ENCODE data around the gene MGAT2. TPM values are rescaled to one million over a fixed set of nuclear protein-coding genes. Genes with fewer than 3 reads are reported as not detected.
A peak's percentile ranks its signal among the peaks of the same experiment; 100 is the strongest.
"Not testable (repeated sequence)": the region's sequence is repeated elsewhere in the genome, so short reads cannot be mapped to it uniquely, and the experiment has no call there.

MGAT2 gene
- total and polyA plus RNA-seq, 4 donors, result 15.2 to 44.2 (median 29.6) TPM

GRCh38 chr14:49615776-49616175, 4.8 kb upstream of the MGAT2 start:
- Histone ChIP-seq H3K4me1 (ENCODE audit: control insufficient read depth in 5 of 5, insufficient read depth in 5 of 5, low read length in 5 of 5) (peaks cover 0 to 8% (median 0%) of the 10 kb centered on the region in 5 donors), H3K36me3 (ENCODE audit: control insufficient read depth in 4 of 4, insufficient read depth in 4 of 4, low read length in 4 of 4) (peaks cover 4 to 14% (median 8%) of the 10 kb centered on the region in 4 donors), H3K9ac (ENCODE audit: insufficient read depth in 1 of 2, low read length in 2 of 2) (no peak overlapping the region), H3K27ac (ENCODE audit: low read depth in 1 of 2, low read length in 1 of 2) (no peak overlapping the region), H3K4me3 (no peak overlapping the region), H3K9me3 (ENCODE audit: control insufficient read depth in 4 of 4, insufficient read depth in 3 of 4, low read length in 3 of 4) (no peaks in the 10 kb centered on the region), H3K27me3 (ENCODE audit: control insufficient read depth in 3 of 3, insufficient read depth in 3 of 3, low read length in 2 of 3) (no peaks in the 10 kb centered on the region)
- TF ChIP-seq CTCF (IDR thresholded peaks at IDR 0.05; ENCODE audit: control extremely low read depth, extremely low read depth), result no peak
- 88 to 92% methylated on average over 6 of the region's 6 CpGs for WGBS, 2 donors
- no peak for DNase-seq
- no peak for ATAC-seq (ENCODE audit: insufficient read depth, low FRiP score)

GRCh38 chr14:49617852-49618519, 2.6 kb upstream of the MGAT2 start:
- Histone ChIP-seq H3K9ac (ENCODE audit: insufficient read depth in 1 of 2, low read length in 2 of 2) (no peak overlapping the region), H3K27ac (ENCODE audit: low read depth in 1 of 2, low read length in 1 of 2) (no peak overlapping the region), H3K4me3 (no peak overlapping the region), H3K36me3 (ENCODE audit: control insufficient read depth in 4 of 4, insufficient read depth in 4 of 4, low read length in 4 of 4) (peaks cover 4 to 18% (median 10%) of the 10 kb centered on the region in 4 donors), H3K27me3 (ENCODE audit: control insufficient read depth in 3 of 3, insufficient read depth in 3 of 3, low read length in 2 of 3) (no peaks in the 10 kb centered on the region), H3K9me3 (ENCODE audit: control insufficient read depth in 4 of 4, insufficient read depth in 3 of 4, low read length in 3 of 4) (no peaks in the 10 kb centered on the region), H3K4me1 (ENCODE audit: control insufficient read depth in 5 of 5, insufficient read depth in 5 of 5, low read length in 5 of 5) (peaks cover 4 to 25% (median 11%) of the 10 kb centered on the region in 5 donors)
- DNase-seq (no peak), ATAC-seq (ENCODE audit: insufficient read depth, low FRiP score) (no peak)
- 69 to 87% methylated on average over 6 of the region's 6 CpGs for WGBS, 2 donors
- no peak for TF ChIP-seq CTCF (IDR thresholded peaks at IDR 0.05; ENCODE audit: control extremely low read depth, extremely low read depth)

GRCh38 chr14:49619273-49619672, 1.3 kb upstream of the MGAT2 start:
- not testable (repeated sequence) for H3K27ac ChIP-seq (ENCODE audit: low read depth in 1 of 2, low read length in 1 of 2); DNase-seq; H3K27me3 ChIP-seq (ENCODE audit: control insufficient read depth in 3 of 3, insufficient read depth in 3 of 3, low read length in 2 of 3); H3K9me3 ChIP-seq (ENCODE audit: control insufficient read depth in 4 of 4, insufficient read depth in 3 of 4, low read length in 3 of 4); ATAC-seq (ENCODE audit: insufficient read depth, low FRiP score)
- 71 to 84% methylated on average over 19 of the region's 19 CpGs for WGBS, 2 donors
- Histone ChIP-seq H3K36me3 (ENCODE audit: control insufficient read depth in 4 of 4, insufficient read depth in 4 of 4, low read length in 4 of 4) (peaks cover 4 to 18% (median 11%) of the 10 kb centered on the region in 4 donors), H3K4me3 (peak overlapping the region; percentile 94), H3K9ac (ENCODE audit: insufficient read depth in 1 of 2, low read length in 2 of 2) (peak overlapping the region; percentile 75 to 95), H3K4me1 (ENCODE audit: control insufficient read depth in 5 of 5, insufficient read depth in 5 of 5, low read length in 5 of 5) (peaks cover 4 to 33% (median 11%) of the 10 kb centered on the region in 5 donors)

- no peak for TF ChIP-seq CTCF (IDR thresholded peaks at IDR 0.05; ENCODE audit: control extremely low read depth, extremely low read depth)
- Histone ChIP-seq H3K27ac (ENCODE audit: low read depth in 1 of 2, low read length in 1 of 2) (peak overlapping the region; percentile 85 to 96), H3K9me3 (ENCODE audit: control insufficient read depth in 4 of 4, insufficient read depth in 3 of 4, low read length in 3 of 4) (no peaks in the 10 kb centered on the region), H3K9ac (ENCODE audit: insufficient read depth in 1 of 2, low read length in 2 of 2) (peak overlapping the region; percentile 75 to 95), H3K27me3 (ENCODE audit: control insufficient read depth in 3 of 3, insufficient read depth in 3 of 3, low read length in 2 of 3) (no peaks in the 10 kb centered on the region), H3K36me3 (ENCODE audit: control insufficient read depth in 4 of 4, insufficient read depth in 4 of 4, low read length in 4 of 4) (peaks cover 4 to 18% (median 11%) of the 10 kb centered on the region in 4 donors), H3K4me1 (ENCODE audit: control insufficient read depth in 5 of 5, insufficient read depth in 5 of 5, low read length in 5 of 5) (peaks cover 4 to 33% (median 11%) of the 10 kb centered on the region in 5 donors), H3K4me3 (peak overlapping the region; percentile 94)
- DNase-seq (no peak), ATAC-seq (ENCODE audit: insufficient read depth, low FRiP score) (no peak)
- 1 to 2% methylated on average over 11 of the region's 11 CpGs for WGBS, 2 donors
These were observed 869 bp upstream of the MGAT2 start for GRCh38 chr14:49619730-49620129.

Measured in lung (tissue), 12 donors.